Embryonic facial prominence (tissue), 1 donor: ENCODE measurements around the gene GNG7.
"Not testable (repeated sequence)": the region's sequence is repeated elsewhere in the genome, so short reads cannot be mapped to it uniquely, and the experiment has no call there.

Experiments used
- DNase-seq: peaks from one replicate; pipeline ENCODE4 v3.0.0-alpha.2; 2016; ENCODE audit errors: extremely low spot score

The GNG7 gene

GRCh38 chr19:2551172-2551863, 151.2 kb downstream of the GNG7 start:
- no peak for DNase-seq

GRCh38 chr19:2550431-2551171, 151.9 kb downstream of the GNG7 start:
- no peak for DNase-seq

- DNase-seq: peak; percentile 31
Measured at GRCh38 chr19:2549701-2550191, 152.7 kb downstream of the GNG7 start.

GRCh38 chr19:2548966-2549365, 153.5 kb downstream of the GNG7 start:
- no peak for DNase-seq

- DNase-seq: no peak
Measured at GRCh38 chr19:2547721-2548120, 154.8 kb downstream of the GNG7 start.

- no peak for DNase-seq
Measured at GRCh38 chr19:2547033-2547680, 155.3 kb downstream of the GNG7 start.

- no peak for DNase-seq
Measured at GRCh38 chr19:2546128-2547032, 156.1 kb downstream of the GNG7 start.

- DNase-seq: not testable (repeated sequence)
Measured at GRCh38 chr19:2545416-2546127, 156.9 kb downstream of the GNG7 start.

- DNase-seq: no peak
Measured at GRCh38 chr19:2544576-2545415, 157.7 kb downstream of the GNG7 start.

GRCh38 chr19:2543463-2544442, 158.7 kb downstream of the GNG7 start:
- peak; percentile 75 for DNase-seq

GRCh38 chr19:2543072-2543462, 159.4 kb downstream of the GNG7 start:
- DNase-seq: not testable (repeated sequence)

- no peak for DNase-seq
Measured at GRCh38 chr19:2542341-2543069, 160.0 kb downstream of the GNG7 start.

- peak; percentile 87 for DNase-seq
Measured at GRCh38 chr19:2540646-2541454, 161.6 kb downstream of the GNG7 start.

GRCh38 chr19:2540251-2540645, 162.2 kb downstream of the GNG7 start:
- DNase-seq: no peak

GRCh38 chr19:2538096-2538757, 164.3 kb downstream of the GNG7 start:
- no peak for DNase-seq

- DNase-seq: not testable (repeated sequence)
Measured at GRCh38 chr19:2537584-2537983, 164.9 kb downstream of the GNG7 start.

- DNase-seq: no peak
Measured at GRCh38 chr19:2536461-2536860, 166.0 kb downstream of the GNG7 start.
